Measurements from ENCODE around the gene RMI1. TPM values are rescaled to one million over a fixed set of nuclear protein-coding genes. Genes with fewer than 3 reads are reported as not detected.
A peak's percentile ranks its signal among the peaks of the same experiment; 100 is the strongest.
"Not testable (repeated sequence)": the region's sequence is repeated elsewhere in the genome, so short reads cannot be mapped to it uniquely, and the experiment has no call there.

RMI1 gene
- total RNA-seq, 1 experiment from 2014 or later, result 10.2 TPM

GRCh38 chr9:83940590-83941303 lies 39.9 kb upstream of the RMI1 start:
- no peaks in the 10 kb centered on the region for H3K27me3 ChIP-seq (replicated peaks; ENCODE audit: control insufficient read depth, insufficient read depth, low read length)
- POLR2A ChIA-PET, result no interaction called here
- peaks cover 37% of the 10 kb centered on the region for H3K36me3 Mint-ChIP-seq (ENCODE audit: insufficient read depth, unreplicated experiment)
- H3K4me1 Mint-ChIP-seq (ENCODE audit: low read depth, unreplicated experiment), result no peaks in the 10 kb centered on the region
- H3K27me3 Mint-ChIP-seq (ENCODE audit: insufficient read depth, unreplicated experiment), result no peaks in the 10 kb centered on the region
- no TSS peak for BruUV-seq (replicated peaks)
- TF ChIP-seq CTCF (IDR thresholded peaks at IDR 0.05; ENCODE audit: insufficient read depth in 1 of 2, low read depth in 1 of 2, low read length in 1 of 2, severe bottlenecking in 1 of 2, unreplicated experiment in 1 of 2), result no peak
- no peak overlapping the region for H3K4me3 Mint-ChIP-seq (ENCODE audit: unreplicated experiment)
- no peak for DNase-seq
- intact Hi-C loops (cut with micrococcal nuclease; ENCODE audit: unreplicated experiment), result no loop called here
- H3K36me3 ChIP-seq (ENCODE audit: control insufficient read depth, insufficient read depth, low read length), result no peaks in the 10 kb centered on the region
- no peaks in the 10 kb centered on the region for H3K4me1 ChIP-seq
- CTCF ChIA-PET, result interaction anchor here (0.5 kb wide), 1 partner anchor 319 kb away, joined by 3 read pairs; no protein-coding TSS in a partner anchor
- no peaks in the 10 kb centered on the region for H3K9me3 ChIP-seq
- H3K9me3 Mint-ChIP-seq (ENCODE audit: unreplicated experiment), result no peaks in the 10 kb centered on the region
- H3K4me3 ChIP-seq (ENCODE audit: low read depth, low read length), result no peak overlapping the region
- H3K27ac Mint-ChIP-seq (ENCODE audit: unreplicated experiment), result no peak overlapping the region

GRCh38 chr9:83948096-83948495 lies 32.5 kb upstream of the RMI1 start:
- H3K4me1 ChIP-seq; H3K4me3 ChIP-seq (ENCODE audit: low read depth, low read length); CTCF ChIA-PET; H3K27me3 Mint-ChIP-seq (ENCODE audit: insufficient read depth, unreplicated experiment); H3K9me3 Mint-ChIP-seq (ENCODE audit: unreplicated experiment); H3K9me3 ChIP-seq; H3K27ac Mint-ChIP-seq (ENCODE audit: unreplicated experiment); H3K27me3 ChIP-seq (replicated peaks; ENCODE audit: control insufficient read depth, insufficient read depth, low read length); intact Hi-C loops (cut with micrococcal nuclease; ENCODE audit: unreplicated experiment); BruUV-seq (replicated peaks); H3K4me1 Mint-ChIP-seq (ENCODE audit: low read depth, unreplicated experiment); POLR2A ChIA-PET; DNase-seq; H3K36me3 ChIP-seq (ENCODE audit: control insufficient read depth, insufficient read depth, low read length); H3K4me3 Mint-ChIP-seq (ENCODE audit: unreplicated experiment): not testable (repeated sequence)
- H3K36me3 Mint-ChIP-seq (ENCODE audit: insufficient read depth, unreplicated experiment), result peaks cover 46% of the 10 kb centered on the region

GRCh38 chr9:83956086-83956435 lies 24.5 kb upstream of the RMI1 start:
- POLR2A ChIA-PET, result interaction anchor here (1.0 kb wide), 1 partner anchor 24 kb away, joined by 4 read pairs; the partner anchor contains the start of genes HNRNPK and RMI1
- H3K4me3 Mint-ChIP-seq (ENCODE audit: unreplicated experiment), result peak overlapping the region; percentile 99

More at GRCh38 chr9:83956086-83956435, 24.5 kb upstream of the RMI1 start:
- H3K36me3 Mint-ChIP-seq (ENCODE audit: insufficient read depth, unreplicated experiment), result peaks cover 23% of the 10 kb centered on the region
- H3K27me3 Mint-ChIP-seq (ENCODE audit: insufficient read depth, unreplicated experiment), result no peaks in the 10 kb centered on the region
- BruUV-seq (replicated peaks), result no TSS peak
- no peaks in the 10 kb centered on the region for H3K9me3 Mint-ChIP-seq (ENCODE audit: unreplicated experiment)
- intact Hi-C loops (cut with micrococcal nuclease; ENCODE audit: unreplicated experiment), result loop anchor here (1.0 to 5.0 kb wide), 2 partner anchors 24 to 34 kb away; partner anchors contain the start of genes HNRNPK, KIF27 and RMI1
- Histone ChIP-seq H3K4me1 (no peaks in the 10 kb centered on the region), H3K27me3 (replicated peaks; ENCODE audit: control insufficient read depth, insufficient read depth, low read length) (no peaks in the 10 kb centered on the region), H3K9me3 (no peaks in the 10 kb centered on the region), H3K36me3 (ENCODE audit: control insufficient read depth, insufficient read depth, low read length) (no peaks in the 10 kb centered on the region), H3K4me3 (ENCODE audit: low read depth, low read length) (peak overlapping the region; percentile 70)
- peak overlapping the region; percentile 98 for H3K27ac Mint-ChIP-seq (ENCODE audit: unreplicated experiment)
- DNase-seq, result no peak
- no peak for TF ChIP-seq CTCF (IDR thresholded peaks at IDR 0.05; ENCODE audit: insufficient read depth in 1 of 2, low read depth in 1 of 2, low read length in 1 of 2, severe bottlenecking in 1 of 2, unreplicated experiment in 1 of 2)
- no peaks in the 10 kb centered on the region for H3K4me1 Mint-ChIP-seq (ENCODE audit: low read depth, unreplicated experiment)
- CTCF ChIA-PET, result no interaction called here
